ENCODE measurements around the gene WEE1.
A peak's percentile ranks its signal among the peaks of the same experiment; 100 is the strongest.

Gene WEE1

DNA sequence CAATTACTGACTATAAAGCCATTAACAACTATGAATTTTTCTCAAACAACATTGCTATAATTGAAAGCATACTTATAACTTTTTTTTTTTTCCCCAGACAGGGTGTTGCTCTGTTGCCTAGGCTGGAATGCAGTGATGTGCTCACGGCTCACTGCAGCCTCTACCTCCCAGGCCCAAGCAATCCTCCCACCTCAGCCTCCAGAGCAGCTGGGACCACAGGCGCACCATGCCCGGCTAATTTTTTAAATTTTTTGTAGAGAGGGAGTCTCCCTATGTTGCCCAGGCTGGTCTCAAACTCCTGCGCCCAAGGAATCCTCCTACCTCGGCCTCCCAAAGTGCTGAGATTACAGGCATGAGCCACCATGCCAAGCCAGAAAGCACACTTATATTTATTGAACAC is 6.1 kb upstream of the WEE1 start:
- no peak for DNase-seq

- DNase-seq, result no peak
These were observed 5.2 kb upstream of the WEE1 start for GRCh38 chr11:9568161-9568853.

GRCh38 chr11:9568854-9569587 is 4.4 kb upstream of the WEE1 start:
- peak; percentile 33 for DNase-seq

DNA sequence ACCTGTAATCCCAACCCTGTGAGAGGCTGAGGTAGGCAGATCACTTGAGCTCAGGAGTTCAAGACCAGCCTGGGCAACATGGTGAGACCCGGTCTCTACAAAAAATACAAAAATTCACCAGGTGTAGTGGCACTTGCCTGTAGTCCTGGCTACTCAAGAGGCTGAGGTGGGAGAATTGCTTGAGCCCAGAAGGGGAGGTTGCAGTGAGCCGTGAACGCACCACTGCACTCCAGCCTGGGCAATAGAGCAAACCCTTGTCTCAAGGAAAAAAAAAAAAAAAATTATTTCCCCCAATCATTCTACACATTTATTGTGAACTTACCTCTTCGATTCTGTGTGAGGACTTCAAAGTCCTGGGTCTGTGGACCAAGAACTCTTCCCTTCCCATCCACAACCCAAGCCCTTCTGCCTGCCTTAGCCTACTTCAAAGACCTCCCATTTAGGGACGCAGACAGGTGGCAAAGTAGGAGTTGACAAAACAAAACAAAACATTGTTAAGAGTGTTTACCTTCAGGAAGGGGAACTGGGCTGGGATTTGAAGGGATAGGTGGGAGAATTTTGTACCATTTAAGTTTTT is 3.8 kb upstream of the WEE1 start:
- DNase-seq, result no peak

DNA sequence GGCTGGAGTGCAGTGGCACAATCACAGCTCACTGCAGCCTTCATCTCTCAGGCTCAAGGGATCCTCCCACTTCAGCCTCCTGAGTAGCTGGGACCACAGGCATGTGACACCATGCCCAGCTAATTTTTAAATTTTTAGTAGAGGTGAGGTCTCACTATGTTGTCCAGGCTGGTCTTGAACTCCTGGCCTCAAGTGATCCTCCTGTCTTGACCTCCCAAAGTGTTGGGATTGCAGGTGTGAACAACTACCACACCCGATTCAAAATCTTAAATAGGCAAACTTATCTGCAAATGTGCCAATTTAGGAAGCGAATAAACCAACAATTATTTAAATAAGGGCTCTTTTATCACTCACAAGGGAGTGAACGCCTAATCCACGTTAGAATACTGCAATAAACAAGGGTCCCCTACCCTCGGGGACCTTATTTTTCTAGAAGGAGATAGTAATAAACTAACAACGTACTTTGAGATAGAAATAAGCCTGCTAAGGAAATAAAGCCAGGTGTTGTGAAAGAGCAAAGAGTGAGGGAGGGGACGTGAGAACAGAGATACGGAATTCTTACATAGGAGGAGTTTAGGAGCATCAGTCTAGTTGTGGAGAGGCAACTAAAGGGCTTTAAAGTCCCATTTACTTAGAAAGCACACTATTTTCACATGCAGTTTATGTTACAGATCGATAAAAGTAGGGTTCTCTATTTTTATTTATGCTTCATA is 3.0 kb upstream of the WEE1 start:
- no peak for DNase-seq

DNA sequence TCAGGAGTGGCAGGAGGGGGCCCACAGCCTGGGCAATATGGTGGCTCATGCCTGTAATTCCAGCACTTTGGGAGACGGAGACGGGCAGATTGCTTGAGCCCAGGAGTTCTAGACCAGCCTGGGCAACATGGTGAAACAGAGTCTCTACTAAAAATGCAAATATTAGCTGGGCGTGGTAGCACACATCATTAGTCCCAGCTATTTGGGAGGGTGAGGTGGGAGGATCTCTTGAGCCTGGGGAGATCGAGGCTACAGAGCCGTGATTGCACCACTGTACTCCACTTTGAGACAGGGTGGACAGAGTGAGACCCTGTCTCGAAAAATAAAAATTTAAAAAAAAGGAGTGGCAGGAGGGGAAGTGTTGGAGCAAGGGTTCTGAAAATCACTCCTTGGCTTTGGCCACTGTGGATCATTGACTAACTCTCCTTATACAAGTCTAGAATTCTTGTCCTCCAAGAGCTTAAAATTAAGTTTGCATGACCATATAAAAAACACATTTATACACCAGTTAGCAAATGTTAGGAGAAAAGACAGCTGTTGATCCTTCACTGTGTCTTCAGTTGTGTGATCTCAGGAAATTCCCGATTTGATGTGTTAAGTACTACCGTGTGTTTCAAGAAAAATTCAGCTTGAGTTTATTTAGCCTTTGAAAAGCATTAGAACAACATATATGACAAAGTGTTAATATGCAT is 2.3 kb upstream of the WEE1 start:
- DNase-seq, result no peak

DNA sequence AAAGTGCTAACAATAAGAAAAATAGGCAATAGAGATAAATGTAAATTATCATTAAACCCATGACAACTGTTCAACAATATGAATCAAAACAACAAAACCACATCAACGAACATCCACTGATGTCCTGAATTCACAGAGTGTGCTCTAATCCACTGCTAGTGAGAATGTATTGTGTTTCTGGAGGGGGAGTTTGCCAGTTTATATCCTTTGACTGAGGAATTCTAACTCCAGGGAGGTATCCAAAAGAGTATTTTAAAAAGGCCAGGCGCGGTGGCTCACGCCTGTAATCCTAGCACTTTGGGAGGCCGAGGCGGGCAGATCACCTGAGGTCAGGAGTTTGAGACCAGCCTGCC is 1.7 kb upstream of the WEE1 start:
- no peak for DNase-seq

GRCh38 chr11:9573775-9574621 is 528 bp downstream of the WEE1 start:
- DNase-seq, result no peak

- DNase-seq, result peak; percentile 30
These were observed 1.3 kb downstream of the WEE1 start for GRCh38 chr11:9574622-9575259.

GRCh38 chr11:9575260-9576240 is 2.1 kb downstream of the WEE1 start:
- no peak for DNase-seq

DNA sequence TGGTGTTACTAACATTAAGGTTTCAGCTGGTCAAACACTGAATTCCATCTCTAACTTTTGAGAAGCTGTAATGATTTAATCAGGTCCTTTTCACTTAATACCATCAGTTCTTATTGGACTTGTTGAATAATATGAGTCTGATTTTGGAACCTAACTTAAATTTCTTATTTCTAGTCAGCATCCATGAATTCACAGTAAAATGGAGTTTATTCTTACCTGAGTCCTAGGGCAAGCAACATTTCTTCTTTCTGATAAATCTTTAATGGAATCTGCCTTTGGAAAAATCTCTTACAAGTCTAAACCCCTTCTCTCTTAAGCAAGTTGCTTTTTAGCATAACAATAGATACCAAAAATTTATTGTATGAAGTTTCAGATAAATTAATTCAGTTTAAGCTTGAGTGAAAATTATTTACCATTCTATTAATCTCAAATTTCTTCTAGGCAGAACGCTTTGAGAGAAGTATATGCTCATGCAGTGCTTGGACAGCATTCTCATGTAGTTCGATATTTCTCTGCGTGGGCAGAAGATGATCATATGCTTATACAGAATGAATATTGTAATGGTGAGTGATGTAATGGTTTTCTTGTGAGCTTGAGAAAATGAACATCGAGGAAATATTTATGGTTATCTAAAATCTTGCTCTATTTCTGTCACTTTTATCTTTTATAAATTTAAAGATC is 3.4 kb downstream of the WEE1 start:
- no peak for DNase-seq

DNA sequence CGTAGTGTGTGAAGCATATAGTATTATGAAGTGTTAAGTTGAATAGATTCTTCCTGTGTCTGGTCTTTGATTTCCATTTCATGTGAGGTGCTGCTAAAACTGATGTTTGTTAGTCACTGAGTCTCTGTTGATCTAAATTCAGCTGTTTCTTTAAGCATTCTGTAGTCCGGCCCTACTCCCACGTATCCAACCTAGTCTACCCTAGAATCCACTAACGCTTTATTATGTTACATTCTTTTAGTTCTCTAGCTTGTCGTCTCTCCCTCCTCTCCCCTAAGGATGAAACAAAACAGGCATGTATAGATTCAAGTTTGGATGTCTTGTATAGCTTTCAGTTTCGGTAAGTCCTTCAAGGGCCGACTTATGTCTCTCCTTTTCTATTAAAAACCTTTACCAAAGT is 4.1 kb downstream of the WEE1 start:
- DNase-seq, result no peak

DNA sequence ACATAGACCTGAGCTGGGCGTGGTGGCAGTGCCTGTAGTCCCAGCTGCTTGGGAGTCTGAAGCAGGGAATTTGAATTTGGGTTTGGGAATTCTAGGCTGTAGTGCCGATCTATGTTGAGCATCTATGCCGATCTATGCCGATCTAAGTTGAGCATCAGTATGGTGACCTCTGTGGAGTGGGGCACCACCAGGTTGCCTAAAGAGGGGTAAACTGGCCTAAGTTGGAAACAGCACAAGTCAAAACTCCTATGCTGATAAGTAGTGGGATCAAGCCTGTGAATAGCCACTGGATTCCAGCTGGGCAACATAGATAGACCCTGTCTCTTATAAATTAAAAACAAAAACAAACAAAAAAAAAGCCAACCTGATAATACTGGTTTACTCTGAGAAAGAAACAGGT is 7.4 kb downstream of the WEE1 start:
- DNase-seq, result no peak

DNA sequence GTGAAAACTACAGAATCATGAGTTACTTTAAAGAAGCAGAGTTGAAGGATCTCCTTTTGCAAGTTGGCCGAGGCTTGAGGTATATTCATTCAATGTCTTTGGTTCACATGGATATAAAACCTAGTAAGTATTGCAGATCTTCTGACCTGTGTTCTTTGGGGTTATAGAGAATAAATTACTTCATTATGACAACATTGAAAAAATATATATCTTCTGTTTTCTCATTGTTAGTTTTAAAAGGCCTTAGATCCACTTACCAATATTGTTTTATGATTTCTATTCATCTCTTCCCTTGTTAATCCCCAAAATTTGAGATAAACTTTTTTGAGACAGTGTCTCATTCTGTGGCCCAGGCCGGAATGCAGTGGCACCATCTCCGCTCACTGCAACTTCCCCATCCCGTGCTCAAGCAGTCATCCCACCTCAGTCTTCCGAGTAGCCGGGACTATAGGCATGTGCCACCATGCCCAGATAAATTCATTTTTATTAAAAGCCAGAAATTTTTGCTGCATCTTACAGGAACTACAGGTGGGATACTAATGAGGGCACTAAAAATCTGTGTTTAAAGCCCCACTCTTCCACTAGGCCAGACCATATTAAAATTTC is 8.2 kb downstream of the WEE1 start:
- no peak for DNase-seq

DNA sequence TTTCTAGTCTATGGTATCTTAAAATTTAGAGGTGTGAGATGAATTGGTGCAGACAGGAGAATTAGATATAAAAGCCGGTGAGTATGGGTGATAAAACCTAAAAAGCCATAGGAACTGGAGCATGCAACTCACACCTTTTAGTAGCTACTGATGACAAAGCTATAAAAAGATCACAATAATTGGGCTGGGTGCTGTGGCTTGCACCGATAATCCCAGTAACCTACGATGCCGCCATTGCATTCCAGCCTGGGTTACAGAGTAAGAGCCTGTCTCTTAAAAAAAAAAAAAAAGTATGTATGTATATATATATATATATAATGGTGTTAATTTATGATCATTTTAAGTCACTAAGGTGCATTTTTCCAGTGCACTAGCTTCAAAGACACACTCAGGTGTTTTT is 17.2 kb downstream of the WEE1 start:
- DNase-seq, result no peak

DNA sequence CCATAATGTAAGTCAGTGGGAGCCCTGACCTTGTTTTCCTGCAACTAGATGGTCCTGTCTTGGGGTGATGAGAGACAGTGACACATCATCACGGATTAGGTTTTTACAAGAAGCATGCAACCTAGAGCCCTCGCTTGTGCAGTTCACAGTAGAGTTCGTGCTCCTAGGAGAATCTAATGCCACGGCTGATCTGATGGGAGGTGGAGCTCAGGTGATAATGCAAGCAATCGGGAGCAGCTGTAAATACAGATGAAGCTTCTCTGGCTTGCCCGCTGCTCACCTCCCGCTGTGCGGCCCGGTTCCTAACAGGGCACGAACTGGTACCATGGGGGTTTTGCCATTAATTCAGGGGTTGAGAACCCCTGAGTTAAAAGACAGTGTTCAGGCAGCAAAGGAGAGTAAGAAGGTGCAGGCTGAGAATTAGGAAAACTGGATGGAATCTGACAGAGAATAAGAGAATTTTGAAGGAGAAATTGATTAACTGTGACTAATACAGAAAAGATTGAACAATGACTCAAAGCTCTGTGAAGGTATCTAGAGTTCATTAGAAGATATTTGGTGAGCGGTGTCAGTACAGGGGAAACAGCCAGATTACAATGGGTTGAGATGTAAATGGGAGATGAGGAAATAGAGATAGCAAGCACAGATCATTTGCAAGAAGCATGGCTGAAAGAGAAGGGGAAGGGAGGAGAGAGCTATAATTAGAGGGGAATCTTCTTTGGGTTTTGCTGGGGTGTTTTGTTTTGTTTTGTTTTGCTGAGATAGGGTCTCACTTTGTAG is 21.0 kb downstream of the WEE1 start:
- no peak for DNase-seq

DNA sequence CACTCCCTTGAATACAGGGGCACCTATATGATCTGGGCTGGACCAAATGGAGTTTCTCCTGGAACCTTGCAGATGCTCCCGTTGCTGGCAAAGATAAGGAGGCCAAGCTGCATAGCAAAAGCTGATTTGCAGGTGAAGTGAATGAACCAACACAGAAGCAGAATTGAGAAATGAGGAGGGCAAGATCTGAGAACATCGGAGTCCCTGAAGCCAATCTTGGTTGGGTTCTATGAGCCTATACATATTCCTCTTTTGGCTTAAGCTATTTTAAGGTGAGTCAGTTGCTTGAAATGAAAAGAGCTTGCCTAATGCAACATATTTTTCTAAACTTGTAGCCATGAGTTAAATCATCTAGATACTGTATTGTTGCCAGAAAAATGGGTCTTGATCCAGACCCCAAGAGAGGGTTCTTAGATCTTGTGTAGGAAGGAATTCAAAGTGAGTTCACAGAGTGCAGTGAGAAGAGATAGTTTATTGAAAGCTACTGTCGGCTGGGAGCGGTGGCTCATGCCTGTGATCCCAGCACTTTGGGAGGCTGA is 23.5 kb downstream of the WEE1 start:
- no peak for DNase-seq

- DNase-seq, result no peak
These were observed 26.7 kb downstream of the WEE1 start for GRCh38 chr11:9600166-9600565.

Data from suppressor macrophage treated with lipopolysaccharide for 4 hours (primary cell).